Measurements from ENCODE around the gene NCOA3.

The NCOA3 gene

GRCh38 chr20:47645632-47646031 lies 143.9 kb downstream of the NCOA3 start:
- DNase-seq: no peak

- DNase-seq: no peak
These were observed 146.3 kb downstream of the NCOA3 start for GRCh38 chr20:47647994-47648393.

GRCh38 chr20:47648943-47649342 lies 147.3 kb downstream of the NCOA3 start:
- no peak for DNase-seq

GRCh38 chr20:47652301-47652700 lies 150.6 kb downstream of the NCOA3 start:
- no peak for DNase-seq

GRCh38 chr20:47652794-47653193 lies 151.1 kb downstream of the NCOA3 start:
- no peak for DNase-seq

- no peak for DNase-seq
These were observed 152.2 kb downstream of the NCOA3 start for GRCh38 chr20:47653869-47654268.

- no peak for DNase-seq
These were observed 152.7 kb downstream of the NCOA3 start for GRCh38 chr20:47654370-47654769.

- no peak for DNase-seq
These were observed 153.9 kb downstream of the NCOA3 start for GRCh38 chr20:47655635-47656034.

GRCh38 chr20:47656318-47656717 lies 154.6 kb downstream of the NCOA3 start:
- peak in 1 of 2 experiments; percentile 3 for DNase-seq

- DNase-seq: no peak
These were observed 158.4 kb downstream of the NCOA3 start for GRCh38 chr20:47659904-47660601.

GRCh38 chr20:47660602-47660905 lies 158.9 kb downstream of the NCOA3 start:
- no peak for DNase-seq

- no peak for DNase-seq
These were observed 159.5 kb downstream of the NCOA3 start for GRCh38 chr20:47660983-47661700.

- no peak for DNase-seq
These were observed 160.0 kb downstream of the NCOA3 start for GRCh38 chr20:47661714-47662113.

GRCh38 chr20:47662483-47663353 lies 161.0 kb downstream of the NCOA3 start:
- DNase-seq: no peak

- DNase-seq: peak; percentile 47 to 49
These were observed 161.8 kb downstream of the NCOA3 start for GRCh38 chr20:47663354-47664067.

GRCh38 chr20:47664068-47664437 lies 162.4 kb downstream of the NCOA3 start:
- DNase-seq: no peak

- DNase-seq: no peak
These were observed 163.1 kb downstream of the NCOA3 start for GRCh38 chr20:47664744-47665143.

GRCh38 chr20:47665221-47665991 lies 163.7 kb downstream of the NCOA3 start:
- no peak for DNase-seq

- no peak for DNase-seq
These were observed 164.6 kb downstream of the NCOA3 start for GRCh38 chr20:47666304-47666703.

GRCh38 chr20:47667086-47667485 lies 165.4 kb downstream of the NCOA3 start:
- DNase-seq: no peak

GRCh38 chr20:47667531-47668312 lies 166.0 kb downstream of the NCOA3 start:
- DNase-seq: no peak
